HEK293 (cell line): Measurements from ENCODE around the gene AGAP3.

Source experiments
- CTCF ChIA-PET: fragments of 350-600 bp; formaldehyde crosslinking; extraction: SDS; loops from one replicate; lab custom pipeline; 2021; ENCODE audit warnings: antibody characterized with exemption; lab: Yijun Ruan, JAX
- POLR2A ChIA-PET: fragments of 300-600 bp; formaldehyde crosslinking; extraction: SDS; loops from one replicate; lab custom pipeline; 2020; ENCODE audit warnings: antibody characterized with exemption, inconsistent platforms; lab: Yijun Ruan, JAX
- H3K27ac ChIP-seq: fragments of 200-500 bp; sonication (Bioruptor generic); 2 replicates; pipeline ENCODE4 v1.5.1; 2014; ENCODE audit warnings: low read depth, low read length, control low read depth, inconsistent platforms; ENCODE audit errors: extremely low read depth
- H3K36me3 ChIP-seq, 2 experiments: fragments of 200-500 bp in 1 of 2; sonication (Bioruptor generic) in 1 of 2; 1 replicate in 1 of 2; 2 replicates in 1 of 2; pipeline ENCODE4 v1.5.1; 2014 to 2017; ENCODE audit warnings: inconsistent platforms in 2 of 2, low read length in 2 of 2; ENCODE audit not compliant: control insufficient read depth in 2 of 2, insufficient read depth in 1 of 2
- H3K4me1 ChIP-seq: fragments of 200-500 bp; sonication (Bioruptor generic); 2 replicates; pipeline ENCODE4 v1.5.1; 2014; ENCODE audit warnings: mild to moderate bottlenecking, low read length, inconsistent platforms; ENCODE audit not compliant: control insufficient read depth, insufficient read depth
- H3K4me3 ChIP-seq: 2 replicates; pipeline ENCODE4 v1.5.1; 2011; ENCODE audit warnings: low read depth, mild to moderate bottlenecking, control low read depth, low read length, moderate library complexity
- H3K9me3 ChIP-seq: fragments of 200-500 bp; sonication (Bioruptor generic); 2 replicates; pipeline ENCODE4 v1.5.1; 2014; ENCODE audit warnings: low read depth, low read length, inconsistent platforms; ENCODE audit not compliant: control insufficient read depth, insufficient read depth
- GLIS1 ChIP-seq: fragments of 450-650 bp; formaldehyde crosslinking; IDR thresholded peaks from 2 replicates; pipeline ENCODE4 v1.5.1; 2016; ENCODE audit warnings: missing biosample characterization, missing genetic modification characterization
- HOXC10 ChIP-seq: sonication (generic); formaldehyde crosslinking; IDR thresholded peaks from 2 replicates; pipeline ENCODE4 v1.8.1; 2023; ENCODE audit warnings: mild to moderate bottlenecking, missing genetic modification reagents
- KLF7 ChIP-seq: fragments of 450-650 bp; formaldehyde crosslinking; IDR thresholded peaks from 2 replicates; pipeline ENCODE4 v1.5.1; 2016; ENCODE audit warnings: missing biosample characterization, missing genetic modification characterization, borderline replicate concordance
- PRDM4 ChIP-seq: fragments of 450-650 bp; formaldehyde crosslinking; IDR thresholded peaks from 2 replicates; pipeline ENCODE4 v1.5.1; 2017; ENCODE audit warnings: missing biosample characterization, missing genetic modification characterization
- REPIN1 ChIP-seq: fragments of 450-650 bp; formaldehyde crosslinking; IDR thresholded peaks from 2 replicates; pipeline ENCODE4 v1.5.1; 2017; ENCODE audit warnings: missing biosample characterization, missing genetic modification characterization, low read depth
- ZBTB11 ChIP-seq: fragments of 450-650 bp; formaldehyde crosslinking; conservative IDR thresholded peaks from 2 replicates; pipeline ENCODE4 v1.5.1; 2016; ENCODE audit warnings: low read depth, missing biosample characterization, missing genetic modification characterization
- ZBTB20 ChIP-seq: fragments of 450-650 bp; formaldehyde crosslinking; IDR thresholded peaks from 2 replicates; pipeline ENCODE4 v1.5.1; 2016; ENCODE audit warnings: missing biosample characterization, missing genetic modification characterization
- ZBTB8A ChIP-seq: fragments of 450-650 bp; formaldehyde crosslinking; IDR thresholded peaks from 2 replicates; pipeline ENCODE4 v1.5.1; 2016; ENCODE audit warnings: missing biosample characterization, missing genetic modification characterization
- ZFP37 ChIP-seq: fragments of 450-650 bp; formaldehyde crosslinking; IDR thresholded peaks from 2 replicates; pipeline ENCODE4 v1.5.1; 2016; ENCODE audit warnings: missing biosample characterization, missing genetic modification characterization
- ZNF146 ChIP-seq: fragments of 450-650 bp; formaldehyde crosslinking; IDR thresholded peaks from 2 replicates; pipeline ENCODE4 v1.5.1; 2016; ENCODE audit warnings: missing biosample characterization, missing genetic modification characterization
- ZNF175 ChIP-seq: fragments of 450-650 bp; formaldehyde crosslinking; IDR thresholded peaks from 2 replicates; pipeline ENCODE4 v1.5.1; 2016; ENCODE audit warnings: missing biosample characterization, missing genetic modification characterization
- ZNF221 ChIP-seq: fragments of 450-650 bp; formaldehyde crosslinking; IDR thresholded peaks from 2 replicates; pipeline ENCODE4 v1.5.1; 2017; ENCODE audit warnings: missing biosample characterization, missing genetic modification characterization, borderline replicate concordance
- ZNF239 ChIP-seq: fragments of 450-650 bp; formaldehyde crosslinking; IDR thresholded peaks from 2 replicates; pipeline ENCODE4 v1.5.1; 2016; ENCODE audit warnings: missing biosample characterization, missing genetic modification characterization
- ZNF266 ChIP-seq: fragments of 450-650 bp; formaldehyde crosslinking; IDR thresholded peaks from 2 replicates; pipeline ENCODE4 v1.5.1; 2016; ENCODE audit warnings: missing biosample characterization, missing genetic modification characterization, low read depth
- ZNF335 ChIP-seq: fragments of 450-650 bp; formaldehyde crosslinking; conservative IDR thresholded peaks from 2 replicates; pipeline ENCODE4 v1.5.1; 2016; ENCODE audit warnings: missing biosample characterization, missing genetic modification characterization
- ZNF37A ChIP-seq: fragments of 450-650 bp; IDR thresholded peaks from 2 replicates; pipeline ENCODE4 v1.5.1; 2018; ENCODE audit warnings: missing biosample characterization, missing genetic modification characterization
- ZNF423 ChIP-seq: fragments of 450-650 bp; formaldehyde crosslinking; IDR thresholded peaks from 2 replicates; pipeline ENCODE4 v1.5.1; 2016; ENCODE audit warnings: missing biosample characterization, missing genetic modification characterization
- ZNF558 ChIP-seq: fragments of 450-650 bp; formaldehyde crosslinking; IDR thresholded peaks from 2 replicates; pipeline ENCODE4 v1.5.1; 2016; ENCODE audit warnings: missing biosample characterization, missing genetic modification characterization
- ZNF571 ChIP-seq: fragments of 450-650 bp; formaldehyde crosslinking; IDR thresholded peaks from 2 replicates; pipeline ENCODE4 v1.5.0; 2017; ENCODE audit warnings: missing biosample characterization, missing genetic modification characterization
- ZNF610 ChIP-seq: fragments of 450-650 bp; formaldehyde crosslinking; IDR thresholded peaks from 2 replicates; pipeline ENCODE4 v1.5.1; 2016; ENCODE audit warnings: missing biosample characterization, missing genetic modification characterization, borderline replicate concordance
- ZNF621 ChIP-seq: fragments of 450-650 bp; formaldehyde crosslinking; IDR thresholded peaks from 2 replicates; pipeline ENCODE4 v1.5.1; 2017; ENCODE audit warnings: missing biosample characterization, missing genetic modification characterization
- ZNF660 ChIP-seq: fragments of 450-650 bp; IDR thresholded peaks from 2 replicates; pipeline ENCODE4 v1.5.1; 2018; ENCODE audit warnings: missing biosample characterization, mild to moderate bottlenecking, missing genetic modification characterization
- ZNF76 ChIP-seq: fragments of 450-650 bp; formaldehyde crosslinking; IDR thresholded peaks from 2 replicates; pipeline ENCODE4; 2016; ENCODE audit warnings: low read depth, missing biosample characterization, missing genetic modification characterization, borderline replicate concordance
- ZNF792 ChIP-seq: fragments of 450-650 bp; formaldehyde crosslinking; IDR thresholded peaks from 2 replicates; pipeline ENCODE4 v1.5.1; 2016; ENCODE audit warnings: missing biosample characterization, missing genetic modification characterization
- ZSCAN16 ChIP-seq: fragments of 450-650 bp; formaldehyde crosslinking; IDR thresholded peaks from 2 replicates; pipeline ENCODE4 v1.5.1; 2016; ENCODE audit warnings: missing biosample characterization, missing genetic modification characterization
- ZSCAN5A ChIP-seq: fragments of 450-650 bp; formaldehyde crosslinking; IDR thresholded peaks from 2 replicates; pipeline ENCODE4 v1.5.1; 2016; ENCODE audit warnings: missing biosample characterization, missing genetic modification characterization
- TF ChIP-seq, protein P1 (sequence below): fragments of 450-650 bp; formaldehyde crosslinking; IDR thresholded peaks from 2 replicates; pipeline ENCODE4 v1.5.1; 2016; ENCODE audit warnings: missing biosample characterization, missing genetic modification characterization
- TF ChIP-seq, protein P2 (sequence below): fragments of 450-650 bp; formaldehyde crosslinking; IDR thresholded peaks from 2 replicates; pipeline ENCODE4 v1.5.1; 2017; ENCODE audit warnings: missing biosample characterization, mild to moderate bottlenecking, missing genetic modification characterization, moderate library complexity

The AGAP3 gene

GRCh38 chr7:151080067-151080521, 6.2 kb upstream of the AGAP3 start:
- POLR2A ChIA-PET = interaction anchor here (0.6 to 4.8 kb wide), 16 partner anchors 8 to 147 kb away, joined by 3 to 22 read pairs (median 6); partner anchors contain the start of genes ABCB8, ABCF2 and CDK5
- CTCF ChIA-PET = interaction anchor here (0.6 to 1.6 kb wide), 2 partner anchors 17 to 31 kb away, joined by 3 to 8 read pairs; no protein-coding TSS in a partner anchor
- no peak for TF ChIP-seq PRDM4
- no peak for TF ChIP-seq ZBTB20 (tag by site-specific recombination)
- no peak for TF ChIP-seq ZNF76
- no peak for TF ChIP-seq ZNF146 (tag by site-specific recombination)
- no peak for TF ChIP-seq ZSCAN5A (tag by site-specific recombination)
- no peak for TF ChIP-seq ZNF175
- no peak for TF ChIP-seq ZNF558 (tag by site-specific recombination)
- TF ChIP-seq ZNF37A (tag by site-specific recombination) = no peak
- 0 out of 2 replicates have a peak, but pooled peaks have one; percentile 8 for TF ChIP-seq ZNF423 (tag by site-specific recombination)
- peak; percentile 53 for TF ChIP-seq ZNF335
- TF ChIP-seq ZNF571 (tag by site-specific recombination) = no peak
- no peak for TF ChIP-seq ZNF610 (tag by site-specific recombination)
- peak; percentile 89 for TF ChIP-seq ZFP37
- no peak for TF ChIP-seq ZBTB11 (tag by site-specific recombination)
- TF ChIP-seq, protein P1, sequence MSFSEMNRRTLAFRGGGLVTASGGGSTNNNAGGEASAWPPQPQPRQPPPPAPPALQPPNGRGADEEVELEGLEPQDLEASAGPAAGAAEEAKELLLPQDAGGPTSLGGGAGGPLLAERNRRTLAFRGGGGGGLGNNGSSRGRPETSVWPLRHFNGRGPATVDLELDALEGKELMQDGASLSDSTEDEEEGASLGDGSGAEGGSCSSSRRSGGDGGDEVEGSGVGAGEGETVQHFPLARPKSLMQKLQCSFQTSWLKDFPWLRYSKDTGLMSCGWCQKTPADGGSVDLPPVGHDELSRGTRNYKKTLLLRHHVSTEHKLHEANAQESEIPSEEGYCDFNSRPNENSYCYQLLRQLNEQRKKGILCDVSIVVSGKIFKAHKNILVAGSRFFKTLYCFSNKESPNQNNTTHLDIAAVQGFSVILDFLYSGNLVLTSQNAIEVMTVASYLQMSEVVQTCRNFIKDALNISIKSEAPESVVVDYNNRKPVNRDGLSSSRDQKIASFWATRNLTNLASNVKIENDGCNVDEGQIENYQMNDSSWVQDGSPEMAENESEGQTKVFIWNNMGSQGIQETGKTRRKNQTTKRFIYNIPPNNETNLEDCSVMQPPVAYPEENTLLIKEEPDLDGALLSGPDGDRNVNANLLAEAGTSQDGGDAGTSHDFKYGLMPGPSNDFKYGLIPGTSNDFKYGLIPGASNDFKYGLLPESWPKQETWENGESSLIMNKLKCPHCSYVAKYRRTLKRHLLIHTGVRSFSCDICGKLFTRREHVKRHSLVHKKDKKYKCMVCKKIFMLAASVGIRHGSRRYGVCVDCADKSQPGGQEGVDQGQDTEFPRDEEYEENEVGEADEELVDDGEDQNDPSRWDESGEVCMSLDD (tag by site-specific recombination) = peak; percentile 72; the same call in 1 of the 2 replicates
- TF ChIP-seq HOXC10 (CRISPR knock-in tag) = no peak
- TF ChIP-seq ZNF660 = no peak
- TF ChIP-seq REPIN1 (tag by site-specific recombination) = no peak
- TF ChIP-seq ZNF792 (tag by site-specific recombination) = 0 out of 2 replicates have a peak, but pooled peaks have one; percentile 22
- TF ChIP-seq, protein P2, sequence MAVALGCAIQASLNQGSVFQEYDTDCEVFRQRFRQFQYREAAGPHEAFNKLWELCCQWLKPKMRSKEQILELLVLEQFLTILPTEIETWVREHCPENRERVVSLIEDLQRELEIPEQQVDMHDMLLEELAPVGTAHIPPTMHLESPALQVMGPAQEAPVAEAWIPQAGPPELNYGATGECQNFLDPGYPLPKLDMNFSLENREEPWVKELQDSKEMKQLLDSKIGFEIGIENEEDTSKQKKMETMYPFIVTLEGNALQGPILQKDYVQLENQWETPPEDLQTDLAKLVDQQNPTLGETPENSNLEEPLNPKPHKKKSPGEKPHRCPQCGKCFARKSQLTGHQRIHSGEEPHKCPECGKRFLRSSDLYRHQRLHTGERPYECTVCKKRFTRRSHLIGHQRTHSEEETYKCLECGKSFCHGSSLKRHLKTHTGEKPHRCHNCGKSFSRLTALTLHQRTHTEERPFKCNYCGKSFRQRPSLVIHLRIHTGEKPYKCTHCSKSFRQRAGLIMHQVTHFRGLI (tag by site-specific recombination) = peak; percentile 84; the same call in 1 of the 2 replicates
- TF ChIP-seq ZNF221 (tag by site-specific recombination) = no peak
- no peak for TF ChIP-seq GLIS1 (tag by site-specific recombination)
- TF ChIP-seq ZSCAN16 (tag by site-specific recombination) = no peak
- TF ChIP-seq KLF7 (tag by site-specific recombination) = peak; percentile 73
- TF ChIP-seq ZBTB8A (tag by site-specific recombination) = no peak; the same call in 1 of the 2 replicates
- TF ChIP-seq ZNF266 (tag by site-specific recombination) = no peak
- no peak for TF ChIP-seq ZNF621 (tag by site-specific recombination)
- TF ChIP-seq ZNF239 (tag by site-specific recombination) = no peak

More at GRCh38 chr7:151080067-151080521, 6.2 kb upstream of the AGAP3 start:
- Histone ChIP-seq H3K4me3 (peak overlapping the region; percentile 89), H3K4me1 (peaks cover 7% of the 10 kb centered on the region; the same call in 1 of the 2 replicates), H3K36me3 (peaks cover 0 to 44% of the 10 kb centered on the region in 2 experiments; a peak in 1 of 3 replicates), H3K27ac (peak overlapping the region; percentile 75), H3K9me3 (no peaks in the 10 kb centered on the region)
